Measurements from ENCODE around the gene ZMYM4.

GRCh38 chr1:35454176-35454575, 185.7 kb downstream of the ZMYM4 start:
- TF ChIP-seq, protein P1, sequence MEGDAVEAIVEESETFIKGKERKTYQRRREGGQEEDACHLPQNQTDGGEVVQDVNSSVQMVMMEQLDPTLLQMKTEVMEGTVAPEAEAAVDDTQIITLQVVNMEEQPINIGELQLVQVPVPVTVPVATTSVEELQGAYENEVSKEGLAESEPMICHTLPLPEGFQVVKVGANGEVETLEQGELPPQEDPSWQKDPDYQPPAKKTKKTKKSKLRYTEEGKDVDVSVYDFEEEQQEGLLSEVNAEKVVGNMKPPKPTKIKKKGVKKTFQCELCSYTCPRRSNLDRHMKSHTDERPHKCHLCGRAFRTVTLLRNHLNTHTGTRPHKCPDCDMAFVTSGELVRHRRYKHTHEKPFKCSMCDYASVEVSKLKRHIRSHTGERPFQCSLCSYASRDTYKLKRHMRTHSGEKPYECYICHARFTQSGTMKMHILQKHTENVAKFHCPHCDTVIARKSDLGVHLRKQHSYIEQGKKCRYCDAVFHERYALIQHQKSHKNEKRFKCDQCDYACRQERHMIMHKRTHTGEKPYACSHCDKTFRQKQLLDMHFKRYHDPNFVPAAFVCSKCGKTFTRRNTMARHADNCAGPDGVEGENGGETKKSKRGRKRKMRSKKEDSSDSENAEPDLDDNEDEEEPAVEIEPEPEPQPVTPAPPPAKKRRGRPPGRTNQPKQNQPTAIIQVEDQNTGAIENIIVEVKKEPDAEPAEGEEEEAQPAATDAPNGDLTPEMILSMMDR (IDR thresholded peaks at IDR 0.05), result no peak
- no peak for TF ChIP-seq POLR2AphosphoS5 (IDR thresholded peaks at IDR 0.05)
- TF ChIP-seq POLR2A (IDR thresholded peaks at IDR 0.05), result no peak

All from breast epithelium (tissue), 3 donors.